Bronchus fibroblast of lung (primary cell): ENCODE data around the gene CSN2. TPM values are rescaled to one million over a fixed set of nuclear protein-coding genes. Genes with fewer than 3 reads are reported as not detected.

Experiments
- total RNA-seq: library from RNA; depleted of rRNA; stranded (reverse); fragments of >200 nt; gene quantifications from 2 replicates; pipeline ENCODE4 v1.2.3, GENCODE V29; 2015

The CSN2 gene
- not detected in 2 replicates for total RNA-seq

GRCh38 chr4:69965628-69966027 lies at the start of gene CSN2:
Gene CSN2 (minus strand): TSS chr4:69965728. CDS start chr4:69960995, 4,733 bp downstream.

GRCh38 chr4:69995526-69996016 lies 30.0 kb upstream of the CSN2 start, which contains the start of gene STATH:
Gene STATH (plus strand): TSS chr4:69995966. CDS start chr4:69998438, 2,472 bp downstream.

GRCh38 chr4:69930768-69931167 lies 34.8 kb downstream of the CSN2 start, which contains the start of gene CSN1S1:
Gene CSN1S1 (plus strand): TSS chr4:69931068. CDS start chr4:69932556, 1,488 bp downstream.

Other genes with a start within 250 kb of the CSN2 start
- 1.0 and 3.4 TPM in 2 replicates for gene SULT1B1, start 205.1 kb downstream of the CSN2 start, total RNA-seq
- 4.6 and 4.9 TPM in 2 replicates for gene SULT1E1, start 105.6 kb downstream of the CSN2 start, total RNA-seq
- gene CSN1S1, start 34.7 kb downstream of the CSN2 start, total RNA-seq, result not detected in 2 replicates
- gene STATH, start 30.2 kb upstream of the CSN2 start, total RNA-seq, result not detected in 2 replicates
- not detected in 2 replicates for gene HTN3, start 62.7 kb upstream of the CSN2 start, total RNA-seq
- gene HTN1, start 84.7 kb upstream of the CSN2 start, total RNA-seq, result not detected in 2 replicates
- gene PRR27, start 188.5 kb upstream of the CSN2 start, total RNA-seq, result not detected in 2 replicates
- gene ODAM, start 230.0 kb upstream of the CSN2 start, total RNA-seq, result not detected in 2 replicates